Measurements from ENCODE around the gene PSEN1.

- no peak for TF ChIP-seq JUN (IDR thresholded peaks at IDR 0.05)
- TF ChIP-seq ZSCAN20 (CRISPR knock-in tag; IDR thresholded peaks at IDR 0.05), result no peak
- no peak for TF ChIP-seq EP300 (IDR thresholded peaks at IDR 0.05)
- TF ChIP-seq CTCF (IDR thresholded peaks at IDR 0.05), result no peak
- no peak for TF ChIP-seq USF2 (IDR thresholded peaks at IDR 0.05)
- TF ChIP-seq REST (IDR thresholded peaks at IDR 0.05), result no peak
- no peak for TF ChIP-seq CEBPB (IDR thresholded peaks at IDR 0.05)
- no peak for TF ChIP-seq ATOH8 (CRISPR knock-in tag; IDR thresholded peaks at IDR 0.05; ENCODE audit: low read depth)
- TF ChIP-seq RNF2 (IDR thresholded peaks at IDR 0.05; ENCODE audit: borderline replicate concordance, low read depth), result no peak
Measured at GRCh38 chr14:73253721-73254120, 117.4 kb downstream of the PSEN1 start.
